Activated CD8-positive, alpha-beta T cell treated with anti-CD3 and anti-CD28 coated beads for 36 hours (primary cell): ENCODE measurements around the gene DRP2. TPM values are rescaled to one million over a fixed set of nuclear protein-coding genes. Genes with fewer than 3 reads are reported as not detected.
A peak's percentile ranks its signal among the peaks of the same experiment; 100 is the strongest.
"Not testable (repeated sequence)": the region's sequence is repeated elsewhere in the genome, so short reads cannot be mapped to it uniquely, and the experiment has no call there.

Experiments used
- ATAC-seq: fragments of 200-7000 bp; cut with Tn5 transposase; one replicate; pipeline ENCODE4 v1.10.0; 2021; ENCODE audit warnings: mild to moderate bottlenecking, moderate library complexity
- CTCF ChIA-PET: fragments of 350-600 bp; sonication (Branson Sonifier 250); formaldehyde crosslinking; loops from one replicate; lab custom pipeline; 2021; ENCODE audit warnings: antibody characterized with exemption; lab: Charles Lee
- POLR2A ChIA-PET: fragments of 350-600 bp; sonication (Branson Sonifier 250); formaldehyde crosslinking; loops from one replicate; lab custom pipeline; 2021; ENCODE audit warnings: antibody characterized with exemption; lab: Charles Lee
- DNase-seq: peaks from one replicate; pipeline ENCODE4 v3.0.0-alpha.2; 2020
- H3K27ac Mint-ChIP-seq: one replicate; pipeline ENCODE4 v1.8.0; 2021; ENCODE audit warnings: mild to moderate bottlenecking, mixed read lengths
- H3K27me3 Mint-ChIP-seq: one replicate; pipeline ENCODE4 v1.8.0; 2021; ENCODE audit warnings: mixed read lengths
- H3K36me3 Mint-ChIP-seq: one replicate; pipeline ENCODE4 v1.8.0; 2021; ENCODE audit warnings: low read depth, mixed read lengths
- H3K4me1 Mint-ChIP-seq: one replicate; pipeline ENCODE4 v1.8.0; 2021; ENCODE audit warnings: low read depth, mixed read lengths
- H3K4me3 Mint-ChIP-seq: one replicate; pipeline ENCODE4 v1.8.0; 2021; ENCODE audit warnings: mild to moderate bottlenecking, moderate library complexity, mixed read lengths
- H3K9me3 Mint-ChIP-seq: one replicate; pipeline ENCODE4 v1.8.0; 2021; ENCODE audit warnings: mixed read lengths
- CTCF ChIP-seq: fragments of 200-600 bp; IDR thresholded peaks from one replicate; pipeline ENCODE4 v1.8.0; 2022; ENCODE audit warnings: antibody characterized with exemption, mild to moderate bottlenecking
- intact Hi-C: fragments of 100-400 bp; cut with micrococcal nuclease; formaldehyde crosslinking; loops from one replicate; pipeline ENCODE4 v1.10.0; 2022
- total RNA-seq, 2 experiments: library from RNA; stranded (reverse); gene quantifications; one replicate each; pipeline ENCODE4 v1.2.3, GENCODE V29; 2021

Gene DRP2
- total RNA-seq, 2 experiments from 2014 or later = 0.38 to 0.54 TPM

GRCh38 chrX:101274198-101274597, 54.6 kb downstream of the DRP2 start:
- no peak for TF ChIP-seq CTCF

DNA sequence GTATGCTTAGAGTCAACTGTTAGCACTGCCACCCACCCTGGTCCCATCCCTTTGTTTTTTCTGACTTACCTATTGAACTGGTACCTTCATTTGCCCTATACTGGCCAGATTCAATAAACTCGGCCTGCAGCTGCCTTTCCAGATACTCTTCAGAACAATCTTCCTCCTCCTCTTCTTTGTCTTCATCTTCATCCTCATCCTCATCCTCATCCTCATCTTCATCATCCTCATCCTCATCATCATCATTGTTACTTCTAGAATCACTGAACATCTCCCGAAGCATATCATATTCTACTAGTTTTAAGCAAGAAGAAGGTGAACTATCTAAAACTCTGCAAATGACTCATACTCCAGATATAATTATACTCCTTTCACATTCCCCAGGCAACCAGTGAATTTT, 56.7 kb downstream of the DRP2 start:
- intact Hi-C loops = no loop called here
- Mint-ChIP-seq H3K36me3 (no peaks in the 10 kb centered on the region), H3K27ac (no peak overlapping the region), H3K9me3 (no peaks in the 10 kb centered on the region), H3K4me1 (no peaks in the 10 kb centered on the region), H3K27me3 (no peaks in the 10 kb centered on the region), H3K4me3 (no peak overlapping the region)
- TF ChIP-seq CTCF = no peak
- DNase-seq = no peak
- ATAC-seq = no peak
- CTCF ChIA-PET = no interaction called here
- POLR2A ChIA-PET = no interaction called here

More at GRCh38 chrX:101274198-101274597, 54.6 kb downstream of the DRP2 start:
- CTCF ChIA-PET = no interaction called here
- no peak for ATAC-seq
- no peak for DNase-seq
- H3K4me1 Mint-ChIP-seq = no peaks in the 10 kb centered on the region
- POLR2A ChIA-PET = no interaction called here
- H3K4me3 Mint-ChIP-seq = no peak overlapping the region
- intact Hi-C loops = no loop called here
- no peaks in the 10 kb centered on the region for H3K27me3 Mint-ChIP-seq
- H3K36me3 Mint-ChIP-seq = no peaks in the 10 kb centered on the region
- H3K9me3 Mint-ChIP-seq = no peaks in the 10 kb centered on the region
- H3K27ac Mint-ChIP-seq = no peak overlapping the region

GRCh38 chrX:101287402-101287801, 67.8 kb downstream of the DRP2 start:
- ATAC-seq = peak; percentile 68
- peak; percentile 54 for TF ChIP-seq CTCF
- intact Hi-C loops = no loop called here
- no peaks in the 10 kb centered on the region for H3K36me3 Mint-ChIP-seq
- no peak overlapping the region for H3K4me3 Mint-ChIP-seq
- ChIA-PET POLR2A (no interaction called here), CTCF (interaction anchor here (0.6 to 1.2 kb wide), 2 partner anchors 161 to 358 kb away, joined by 3 read pairs; no protein-coding TSS in a partner anchor)
- no peaks in the 10 kb centered on the region for H3K4me1 Mint-ChIP-seq
- H3K27me3 Mint-ChIP-seq = peaks cover 3% of the 10 kb centered on the region
- H3K27ac Mint-ChIP-seq = no peak overlapping the region
- peak; percentile 13 for DNase-seq
- no peaks in the 10 kb centered on the region for H3K9me3 Mint-ChIP-seq

DNA sequence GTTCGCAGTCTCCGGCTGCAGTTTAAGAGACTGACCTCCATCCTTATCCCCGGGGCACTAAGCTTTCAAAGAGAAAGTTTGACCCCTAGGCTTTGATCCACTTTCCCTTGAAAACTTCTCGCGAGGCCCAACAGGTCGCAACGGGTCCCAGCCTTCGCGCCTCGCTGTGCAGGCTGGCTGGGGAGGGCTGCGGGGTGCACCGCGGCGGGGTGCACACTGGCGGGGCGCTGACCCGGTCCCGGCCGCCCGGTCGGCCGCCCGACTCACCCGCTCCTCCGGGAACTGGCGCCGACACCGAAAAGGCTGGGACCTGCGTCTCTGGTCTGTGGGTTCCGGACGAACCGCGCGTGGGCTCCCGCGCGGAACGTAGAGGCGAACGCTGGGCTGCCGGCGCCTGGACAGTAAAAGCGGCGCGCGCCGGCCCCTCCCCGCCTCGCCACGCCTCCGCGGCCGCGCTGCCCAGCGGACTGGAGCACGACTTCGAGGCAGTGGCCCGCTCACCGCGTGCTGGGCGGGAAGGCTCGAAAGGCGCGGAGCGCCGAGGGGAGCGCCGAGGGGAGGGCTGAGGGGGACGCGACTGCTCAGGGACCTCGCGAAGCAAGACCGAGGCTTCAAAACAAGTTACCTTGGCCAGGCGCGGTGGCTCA, 71.5 kb downstream of the DRP2 start, which contains the start of gene TAF7L:
TSS of gene TAF7L (minus strand) at position 378 of the 647 bp plus-strand sequence. CDS start 3,791 bp downstream, outside the sequence.
- H3K27me3 Mint-ChIP-seq = peaks cover 3% of the 10 kb centered on the region
- H3K36me3 Mint-ChIP-seq = no peaks in the 10 kb centered on the region
- ChIA-PET POLR2A (no interaction called here), CTCF (no interaction called here)
- H3K9me3 Mint-ChIP-seq = no peaks in the 10 kb centered on the region
- no peaks in the 10 kb centered on the region for H3K4me1 Mint-ChIP-seq
- no peak for TF ChIP-seq CTCF
- intact Hi-C loops = no loop called here
- H3K4me3 Mint-ChIP-seq = no peak within 1 kb of the TSS
- DNase-seq (no peak), ATAC-seq (no peak)
- no peak within 1 kb of the TSS for H3K27ac Mint-ChIP-seq

DNA sequence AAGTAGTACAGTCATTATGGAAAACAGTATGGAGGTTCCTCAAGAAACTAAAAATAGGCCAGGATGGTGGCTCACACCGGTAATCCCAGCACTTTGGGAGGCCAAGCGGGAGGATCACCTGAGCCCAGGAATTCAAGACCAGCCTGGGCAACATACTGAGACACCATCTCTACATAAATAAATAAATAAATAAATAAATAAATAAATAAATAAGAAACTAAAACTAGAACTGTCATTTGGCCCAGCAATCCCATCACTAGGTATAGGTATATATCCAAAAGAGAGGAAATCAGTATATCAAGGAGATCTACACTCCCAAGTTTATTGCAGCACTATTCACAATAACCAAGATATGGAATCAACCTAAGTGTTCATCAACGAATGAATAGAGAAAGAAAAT, 76.0 kb downstream of the DRP2 start:
- intact Hi-C loops, DNase-seq, CTCF ChIA-PET, H3K36me3 Mint-ChIP-seq, H3K27ac Mint-ChIP-seq, H3K4me1 Mint-ChIP-seq, ATAC-seq, H3K4me3 Mint-ChIP-seq, H3K27me3 Mint-ChIP-seq, H3K9me3 Mint-ChIP-seq, POLR2A ChIA-PET: not testable (repeated sequence)
